NCI-H1048 (cell line): Measurements from ENCODE around the gene CFAP57.
"Not testable (repeated sequence)": the region's sequence is repeated elsewhere in the genome, so short reads cannot be mapped to it uniquely, and the experiment has no call there.

Experiments
- DNase-seq: peaks from one replicate; lab custom pipeline; 2025; lab: John Stamatoyannopoulos, UW

The CFAP57 gene

DNA sequence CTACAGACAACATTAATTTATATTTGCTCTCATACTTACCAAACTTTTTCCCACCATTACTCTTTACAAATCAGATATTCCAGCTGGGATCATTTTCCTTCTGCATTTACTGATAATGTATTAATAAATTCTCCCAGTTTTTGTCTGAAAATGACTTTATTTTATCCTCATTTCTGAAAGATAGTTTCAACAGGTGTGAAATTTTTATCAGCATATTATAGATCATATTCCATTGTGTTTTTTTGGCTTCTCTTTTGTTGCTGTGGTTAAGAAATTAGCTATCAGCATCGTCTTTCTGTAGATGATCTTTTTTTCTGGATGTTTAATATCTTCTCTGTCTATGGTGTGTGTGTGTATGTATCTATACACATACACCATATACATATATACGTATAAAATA lies 2.7 kb downstream of the CFAP57 start:
- no peak for DNase-seq

DNA sequence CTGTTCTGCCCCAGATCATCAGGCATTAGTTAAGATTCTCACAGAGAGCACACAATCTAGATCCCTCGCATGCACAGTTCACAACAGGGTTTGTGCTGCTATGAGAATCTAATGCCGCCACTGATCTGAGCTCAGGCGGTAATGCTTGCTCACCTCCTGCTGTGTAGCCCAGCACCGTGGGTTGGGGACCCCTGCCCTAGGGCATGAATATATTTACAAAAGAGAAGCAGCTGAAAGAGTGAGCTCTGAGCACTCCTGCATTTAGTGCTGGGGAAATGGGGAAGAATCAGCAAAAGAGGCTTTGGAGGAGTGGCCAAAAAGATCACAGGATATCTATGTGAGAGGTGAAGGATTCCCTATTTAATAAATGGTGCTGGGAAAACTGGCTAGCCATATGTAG lies 5.6 kb downstream of the CFAP57 start:
- no peak for DNase-seq

DNA sequence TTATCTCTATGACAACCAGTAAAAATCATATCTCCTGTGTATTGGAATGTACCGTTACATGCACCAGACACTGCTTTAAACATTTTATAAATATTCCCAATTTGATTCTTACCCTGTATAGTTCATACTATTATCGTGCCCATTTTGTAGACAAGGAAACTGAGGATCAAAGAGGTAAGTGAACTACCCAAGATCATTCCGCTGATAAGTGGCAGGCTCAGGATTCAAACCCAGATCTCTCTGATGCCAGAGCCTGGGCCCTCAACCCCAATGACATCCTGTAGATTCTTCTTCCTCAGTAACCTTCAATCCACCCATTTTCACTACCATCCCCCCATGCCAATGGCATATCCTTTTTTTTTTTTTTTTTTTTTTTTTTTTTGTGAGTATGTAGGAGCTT lies 12.3 kb downstream of the CFAP57 start:
- DNase-seq, result no peak

DNA sequence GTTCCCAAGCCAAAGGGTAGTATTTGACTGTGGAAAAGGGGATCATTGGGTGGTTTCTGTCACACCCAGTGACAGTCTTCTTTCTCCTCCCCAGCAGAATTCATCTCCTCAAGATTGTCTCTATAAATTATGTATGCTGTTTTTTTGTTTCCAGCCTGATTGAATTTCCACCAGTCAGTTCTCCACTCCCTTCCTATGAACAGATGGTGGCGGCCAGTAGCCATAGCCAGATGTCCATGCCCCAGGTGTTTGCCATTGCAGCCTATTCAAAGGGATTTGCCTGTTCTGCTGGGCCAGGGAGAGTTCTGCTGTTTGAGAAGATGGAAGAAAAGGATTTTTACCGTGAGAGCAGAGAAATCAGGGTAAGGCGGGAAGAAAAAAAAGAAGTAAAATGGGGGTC lies 12.9 kb downstream of the CFAP57 start:
- DNase-seq, result no peak

DNA sequence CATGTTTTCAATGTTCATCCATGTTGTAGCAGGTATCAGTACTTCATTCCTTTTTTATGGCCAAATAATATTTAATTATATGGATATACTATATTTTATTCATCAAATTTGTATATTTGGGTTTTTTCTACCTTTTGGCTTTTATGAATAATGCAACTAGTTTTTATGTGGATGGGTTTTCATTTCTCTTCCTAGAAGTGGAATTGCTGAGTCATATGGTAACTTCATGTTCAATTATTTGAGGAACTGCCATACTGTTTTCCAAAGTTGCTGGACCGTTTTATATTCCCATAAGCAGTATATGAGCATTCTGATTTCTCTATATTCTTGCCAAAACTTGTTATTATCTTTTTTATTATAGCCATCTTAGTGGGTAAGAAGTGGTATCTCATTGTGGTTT lies 16.0 kb downstream of the CFAP57 start:
- no peak for DNase-seq

DNA sequence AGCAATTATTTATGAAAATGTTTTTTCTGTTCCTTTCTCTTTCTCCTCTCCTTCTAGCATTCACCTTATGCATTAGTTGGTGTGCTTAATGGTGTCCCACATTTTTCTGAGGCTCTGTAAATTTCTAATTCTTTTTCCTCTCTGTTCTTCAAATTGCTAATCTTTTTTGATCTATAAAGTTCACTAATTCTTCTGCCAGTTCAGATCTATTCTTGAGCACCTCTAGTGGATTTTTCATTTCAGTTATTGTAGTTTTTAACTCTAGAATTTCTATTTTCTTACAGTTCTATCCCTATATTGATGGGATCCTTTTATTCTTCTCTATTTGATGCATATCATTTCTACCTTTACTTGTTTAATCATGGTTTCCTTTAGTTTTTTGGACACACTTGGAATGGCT lies 22.4 kb downstream of the CFAP57 start:
- DNase-seq, result no peak

DNA sequence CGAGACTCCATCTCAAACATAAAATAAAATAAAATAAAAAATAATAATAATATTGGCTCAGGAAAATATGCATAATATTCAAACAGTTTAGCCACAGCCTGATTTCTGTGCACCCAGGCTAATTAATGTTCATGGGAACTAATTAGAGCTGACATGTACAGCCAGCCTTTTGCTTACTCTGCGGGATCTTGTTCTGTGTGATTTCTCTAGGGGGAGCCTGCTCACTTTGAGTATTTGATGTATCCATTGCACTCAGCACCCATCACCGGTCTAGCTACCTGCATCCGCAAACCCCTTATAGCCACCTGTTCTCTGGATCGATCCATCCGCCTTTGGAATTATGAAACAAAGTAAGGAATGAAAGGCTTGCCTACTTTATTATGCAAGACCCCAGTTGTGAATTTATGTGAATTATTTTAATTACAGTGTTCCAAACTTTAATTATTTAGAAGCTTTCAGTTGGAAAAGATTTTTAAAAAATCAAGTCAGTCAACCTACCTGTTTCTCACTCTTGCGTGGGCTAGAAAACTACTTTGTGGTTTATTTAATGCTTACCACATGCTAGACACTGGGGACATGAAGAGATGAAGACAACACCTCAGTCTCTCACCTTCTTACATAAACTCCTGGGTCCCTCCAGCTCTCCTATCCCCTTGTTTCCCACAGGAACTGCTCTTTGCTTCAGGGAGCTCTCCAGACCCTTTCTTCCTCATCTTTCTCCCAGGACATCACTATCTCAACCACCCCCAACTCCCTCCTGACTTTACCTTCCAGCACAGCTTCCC lies 25.4 kb downstream of the CFAP57 start:
- no peak for DNase-seq

DNA sequence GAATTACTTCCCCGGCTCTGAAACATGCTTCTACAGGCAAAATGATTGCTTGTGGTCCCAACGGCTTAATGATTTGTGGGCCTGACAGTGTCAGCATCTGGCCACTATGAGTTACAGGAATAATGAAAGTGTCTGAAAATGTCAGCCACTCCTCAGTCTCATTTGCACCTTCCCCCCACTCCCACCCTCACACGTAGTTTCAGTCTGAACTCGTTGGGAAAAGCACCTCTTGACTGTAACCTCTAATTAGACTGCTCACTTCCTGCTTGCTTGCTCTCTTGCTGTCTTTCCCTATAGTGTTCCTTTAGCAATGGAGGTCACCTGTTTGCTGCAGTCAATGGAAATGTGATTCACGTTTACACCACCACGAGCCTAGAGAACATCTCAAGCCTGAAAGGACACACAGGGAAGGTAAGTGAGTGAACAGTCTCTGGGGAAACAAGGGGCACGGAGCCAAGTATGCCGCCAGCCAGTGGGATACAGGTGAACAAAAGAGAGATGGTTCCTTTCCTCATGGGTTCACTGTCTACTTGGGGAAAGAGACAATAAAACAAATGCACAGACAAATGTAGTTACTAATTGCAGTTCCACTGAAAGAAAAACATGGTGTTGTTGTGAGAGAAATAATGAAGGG lies 27.1 kb downstream of the CFAP57 start:
- no peak for DNase-seq

DNA sequence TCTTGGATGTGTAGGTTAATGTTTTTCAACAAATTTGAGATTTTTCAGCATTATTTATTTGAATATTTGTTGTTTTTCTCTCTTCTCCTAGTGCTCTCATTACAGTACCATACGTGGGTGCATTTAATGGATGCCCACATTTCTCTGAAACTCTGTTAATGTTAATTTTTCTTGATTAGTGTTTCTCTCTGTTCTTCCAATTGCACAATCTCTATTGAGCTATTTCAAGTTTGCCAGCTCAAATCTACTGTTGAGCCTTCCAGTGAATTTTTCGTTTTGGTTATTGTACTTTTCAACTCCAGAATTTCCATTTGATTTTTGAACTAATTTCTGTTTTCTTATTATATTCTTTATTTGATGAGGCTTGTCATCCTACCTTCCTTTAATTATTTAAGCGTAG lies 31.7 kb downstream of the CFAP57 start:
- DNase-seq, result no peak

DNA sequence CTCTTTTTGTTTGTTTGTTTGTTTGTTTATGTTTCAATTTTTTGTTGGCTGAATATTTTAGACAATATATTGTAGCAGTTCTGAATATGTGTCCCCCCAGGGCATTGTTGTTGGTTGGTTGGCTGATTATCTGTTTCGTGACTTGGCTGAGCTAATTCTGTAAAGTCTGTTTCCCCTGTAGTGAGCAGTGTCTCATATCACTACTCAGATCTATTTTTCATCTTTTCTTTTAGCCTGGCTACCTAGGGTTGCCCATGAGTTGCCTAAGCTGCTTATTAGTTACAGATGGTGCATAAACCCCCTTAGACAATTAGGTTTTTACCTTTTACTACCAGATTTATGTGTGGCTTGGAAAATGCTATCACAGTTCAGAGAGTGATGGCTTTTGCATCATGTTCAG lies 32.3 kb downstream of the CFAP57 start:
- DNase-seq, result no peak

DNA sequence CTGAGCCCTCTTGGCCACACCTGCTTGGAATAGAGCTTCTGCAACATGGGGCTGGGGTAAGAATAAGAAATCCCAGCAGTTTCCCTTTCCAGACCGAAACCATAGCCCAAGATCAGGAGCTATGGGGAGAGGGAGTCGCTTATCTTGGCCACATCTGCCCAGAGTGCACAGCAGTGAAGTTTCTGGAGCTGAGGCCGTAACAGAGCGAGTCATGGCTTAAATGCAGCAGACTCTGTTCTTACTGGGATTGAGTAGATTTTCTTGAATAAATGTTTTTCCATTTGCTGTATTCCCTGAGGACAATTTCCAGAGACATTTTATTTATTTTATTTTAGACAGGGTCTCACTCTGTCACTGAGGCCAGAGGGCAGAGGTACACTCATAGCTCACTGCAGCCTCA lies 33.5 kb downstream of the CFAP57 start:
- DNase-seq, result no peak

DNA sequence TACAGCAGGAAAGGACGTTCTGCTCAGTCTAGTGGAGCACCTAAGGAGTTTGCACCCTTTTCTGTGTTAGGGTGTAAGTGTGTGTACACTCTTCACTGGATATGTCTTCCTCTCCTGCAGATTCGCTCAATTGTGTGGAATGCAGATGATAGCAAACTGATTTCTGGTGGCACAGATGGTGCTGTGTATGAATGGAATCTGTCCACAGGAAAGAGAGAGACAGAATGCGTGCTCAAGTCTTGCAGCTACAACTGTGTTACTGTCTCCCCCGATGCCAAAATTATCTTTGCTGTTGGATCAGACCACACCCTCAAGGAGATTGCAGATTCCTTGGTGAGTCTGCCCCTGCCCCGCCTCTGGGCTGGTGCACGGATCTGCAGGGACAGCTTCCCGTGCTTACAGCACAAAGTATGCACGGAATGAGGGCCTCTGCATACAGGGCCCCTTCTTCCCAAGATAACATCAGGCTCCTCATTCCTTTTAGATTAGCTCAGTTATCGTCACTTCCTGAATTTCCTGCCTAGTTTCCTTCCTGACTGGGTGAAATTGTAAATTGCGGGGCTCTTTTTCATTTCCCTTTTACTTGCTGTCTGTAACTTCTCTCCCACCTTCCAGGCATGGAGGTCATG lies 34.6 kb downstream of the CFAP57 start:
- DNase-seq, result no peak

DNA sequence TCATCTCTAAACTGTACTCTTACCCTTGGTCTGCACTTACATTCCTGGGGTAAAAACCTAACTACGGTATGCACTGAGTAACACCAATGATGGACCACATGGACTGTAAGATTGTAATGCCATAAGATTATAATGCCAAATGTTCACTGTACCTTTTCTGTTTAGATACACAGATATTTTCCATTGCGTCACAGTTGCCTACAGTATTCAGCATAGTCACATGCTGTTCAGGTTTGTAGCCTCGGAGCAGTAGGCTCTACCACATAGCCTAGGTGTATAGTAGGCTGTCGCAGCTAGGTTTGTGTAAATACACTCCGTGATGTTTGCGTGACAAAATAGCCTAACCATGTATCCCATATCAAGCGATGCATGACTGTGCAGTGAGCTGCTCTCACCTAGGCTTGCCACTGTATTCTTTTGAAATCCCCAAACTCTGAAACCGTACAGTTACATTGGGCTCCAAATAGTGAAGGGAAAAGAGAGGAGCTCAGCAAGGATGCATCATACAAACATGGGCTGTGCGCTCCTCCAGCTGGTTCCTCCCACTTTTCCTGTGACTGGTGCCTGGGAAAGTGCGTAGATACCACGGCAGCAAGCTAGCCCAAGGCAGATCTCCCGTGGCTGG lies 35.2 kb downstream of the CFAP57 start:
- no peak for DNase-seq

DNA sequence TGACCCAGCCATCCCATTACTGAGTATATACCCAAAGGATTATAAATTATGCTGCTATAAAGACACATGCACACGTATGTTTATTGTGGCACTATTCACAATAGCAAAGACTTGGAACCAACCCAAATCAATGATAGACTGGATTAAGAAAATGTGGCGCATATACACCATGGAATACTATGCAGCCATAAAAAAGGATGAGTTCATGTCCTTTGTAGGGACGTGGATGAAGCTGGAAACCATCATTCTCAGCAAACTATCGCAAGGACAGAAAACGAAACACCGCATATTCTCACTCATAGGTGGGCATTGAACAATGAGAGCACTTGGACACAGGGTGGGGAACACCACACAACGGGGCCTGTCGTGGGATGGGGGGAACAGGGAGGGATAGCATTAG lies 36.1 kb downstream of the CFAP57 start:
- DNase-seq, result not testable (repeated sequence)

DNA sequence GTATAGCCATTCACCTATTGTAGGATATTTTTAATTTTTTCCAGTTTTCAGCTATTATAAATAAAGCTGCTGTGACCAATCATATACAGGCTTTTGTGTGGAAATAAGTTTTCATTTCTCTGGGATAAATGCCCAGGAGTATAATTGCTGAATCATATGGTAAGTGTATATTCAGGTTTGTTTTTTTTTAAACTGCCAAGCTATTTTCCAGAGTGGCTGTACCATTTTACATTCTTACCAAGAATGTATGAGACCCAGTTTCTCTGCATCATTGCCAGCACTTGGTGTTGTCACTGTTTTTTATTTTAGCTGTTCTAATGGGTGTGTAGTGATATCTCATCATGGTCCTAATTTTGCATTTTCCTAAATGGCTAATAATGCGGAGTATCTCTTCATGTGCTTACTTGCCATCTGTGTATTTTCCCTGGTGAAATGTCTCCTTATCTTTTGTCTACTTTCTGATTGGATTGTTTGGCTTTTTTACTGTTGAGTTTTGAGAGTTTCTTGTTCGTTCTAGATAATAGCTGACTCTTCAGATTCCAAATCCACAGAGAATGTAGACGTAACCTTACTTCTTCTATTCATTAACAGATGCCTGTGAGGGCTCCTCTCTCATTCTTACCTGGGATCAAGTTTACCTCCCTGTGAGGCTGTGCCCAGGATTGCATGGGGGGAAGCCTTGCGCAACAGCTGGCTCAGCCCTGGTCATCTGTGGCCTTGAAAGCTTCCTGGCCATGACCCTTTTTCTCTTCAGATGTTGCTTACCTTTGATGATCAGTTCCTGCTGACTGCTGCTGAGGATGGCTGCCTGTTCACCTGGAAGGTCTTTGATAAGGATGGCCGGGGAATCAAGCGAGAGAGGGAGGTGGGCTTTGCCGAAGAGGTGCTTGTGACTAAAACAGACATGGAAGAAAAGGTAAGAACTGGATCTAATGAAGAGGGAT lies 42.6 kb downstream of the CFAP57 start:
- no peak for DNase-seq

DNA sequence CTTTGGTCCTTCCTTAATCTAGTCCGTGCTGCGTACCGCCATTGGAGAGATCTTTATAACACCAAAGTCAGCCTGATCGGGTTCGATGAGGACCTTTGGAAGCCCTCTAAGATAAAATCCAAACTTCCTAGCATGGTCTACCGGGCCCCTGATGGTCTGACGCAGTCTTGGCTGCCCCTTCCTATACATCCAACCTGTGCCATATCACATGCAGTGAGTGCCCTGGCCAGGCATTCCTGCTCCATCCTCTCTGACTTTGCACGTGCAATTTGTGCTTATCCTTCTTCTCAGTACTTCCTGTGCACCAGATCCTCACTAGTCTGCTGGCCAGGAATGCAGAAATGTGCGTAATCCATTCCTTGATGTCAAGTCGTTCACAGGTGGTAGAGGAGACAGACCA lies 45.6 kb downstream of the CFAP57 start:
- DNase-seq, result no peak

DNA sequence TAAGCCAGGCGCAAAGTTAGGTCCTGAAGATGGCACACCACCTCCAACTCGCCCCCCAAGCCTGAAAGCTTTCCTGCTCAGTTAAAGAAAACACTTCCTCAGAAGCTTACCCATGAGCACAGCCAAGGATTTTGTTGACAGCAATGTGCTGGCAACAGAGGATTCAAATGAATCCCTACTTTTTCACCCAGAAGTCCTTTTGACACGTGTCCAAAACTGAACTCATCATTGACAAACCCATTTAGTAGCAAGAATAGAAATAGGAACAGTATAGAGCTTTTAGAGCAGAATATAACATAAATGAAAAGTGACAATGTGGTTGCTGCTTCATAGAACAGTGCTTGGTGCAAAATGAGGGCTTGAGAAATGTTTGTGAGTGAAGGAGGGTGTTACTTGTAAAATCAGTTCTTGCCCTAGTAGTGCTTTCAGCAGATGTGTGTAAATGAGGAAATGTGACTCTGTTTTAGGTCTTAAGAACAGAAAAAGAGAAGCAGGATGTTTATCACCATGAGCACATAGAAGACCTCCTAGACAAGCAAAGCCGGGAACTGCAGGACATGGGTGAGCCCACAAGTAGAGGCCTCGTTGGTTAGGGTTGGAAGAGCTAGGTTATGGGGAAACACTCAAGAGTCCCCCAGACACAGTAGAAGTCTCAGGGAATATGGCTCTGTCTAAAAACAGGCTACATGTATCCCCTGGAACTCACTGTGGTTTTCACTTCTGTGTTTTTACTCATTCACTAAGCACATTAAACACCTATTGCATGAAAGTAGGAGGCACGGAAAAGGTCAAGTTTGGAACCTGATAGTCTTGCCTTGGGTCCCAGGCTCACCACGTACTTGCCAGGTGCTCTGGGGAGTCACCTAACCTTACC lies 49.0 kb downstream of the CFAP57 start:
- DNase-seq, result no peak

DNA sequence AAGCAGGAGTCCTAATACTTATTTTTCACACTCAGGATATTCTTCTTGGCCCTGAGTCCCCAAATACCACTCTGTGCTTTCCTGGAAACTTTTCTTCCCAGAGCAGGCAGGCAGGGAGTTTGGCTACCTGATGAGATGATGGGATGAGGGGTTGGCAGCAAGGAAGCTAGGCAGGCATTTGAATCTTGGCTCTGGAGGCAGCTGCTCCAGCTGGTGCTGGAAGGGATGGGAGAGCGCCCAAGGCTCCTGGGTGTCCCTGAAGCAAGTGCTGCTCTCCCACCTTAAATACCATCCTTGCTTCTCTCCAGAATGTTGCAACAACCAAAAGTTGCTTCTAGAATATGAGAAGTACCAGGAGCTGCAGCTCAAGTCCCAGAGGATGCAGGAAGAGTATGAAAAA lies 49.7 kb downstream of the CFAP57 start:
- DNase-seq, result no peak

DNA sequence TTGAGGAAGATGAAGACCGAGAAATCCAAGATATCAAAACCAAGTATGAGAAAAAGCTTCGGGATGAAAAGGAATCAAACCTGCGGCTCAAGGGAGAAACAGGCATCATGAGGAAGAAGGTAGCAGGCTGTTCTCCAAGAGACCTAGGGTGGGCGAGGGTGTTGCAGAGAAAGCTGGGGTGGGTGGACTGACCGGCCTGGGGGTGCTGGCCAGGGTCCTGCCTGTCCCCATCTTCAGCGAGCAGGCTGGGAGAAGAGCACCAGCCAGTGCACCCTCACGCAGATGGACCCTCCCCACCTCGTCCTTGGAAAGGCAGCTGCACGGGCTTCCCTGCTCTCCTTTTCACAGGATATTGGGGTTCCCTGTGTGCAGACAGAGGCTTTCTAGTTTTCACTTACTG lies 50.7 kb downstream of the CFAP57 start:
- DNase-seq, result no peak

DNA sequence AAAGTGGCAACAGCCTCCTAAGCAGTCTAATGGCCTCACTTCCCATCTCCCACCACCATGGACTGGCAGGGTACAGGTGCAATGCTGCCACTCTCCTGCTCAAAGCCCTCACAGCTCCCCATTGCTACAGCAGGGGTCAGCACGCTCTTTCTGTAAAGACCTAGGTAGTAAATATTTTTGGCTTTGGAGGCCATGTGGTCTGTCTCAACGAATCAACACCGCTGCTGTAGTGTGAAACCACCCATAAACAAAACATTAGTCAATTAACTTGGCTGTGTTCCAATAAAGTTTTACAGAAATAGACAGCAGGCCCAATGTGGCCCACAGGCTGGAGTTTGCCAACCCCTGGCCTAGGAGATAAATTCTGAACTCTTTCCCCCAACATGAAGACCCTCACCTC lies 53.0 kb downstream of the CFAP57 start:
- no peak for DNase-seq
